Activated T-cell treated with anti-CD3 and anti-CD28 coated beads, Interleukin-2, amount 50 U/mL, for 24 hours (primary cell): ENCODE data around the gene CES2.

ENCODE experiments used
- DNase-seq: peaks from one replicate; pipeline ENCODE4 v3.0.0-alpha.2; 2020
- H3K27ac Mint-ChIP-seq: 2 replicates; pipeline ENCODE4 v1.8.0; 2020; ENCODE audit warnings: mild to moderate bottlenecking, mixed read lengths
- H3K27me3 Mint-ChIP-seq: 2 replicates; pipeline ENCODE4 v1.8.0; 2020; ENCODE audit warnings: mixed read lengths
- H3K36me3 Mint-ChIP-seq: 2 replicates; pipeline ENCODE4 v1.8.0; 2020; ENCODE audit warnings: low read depth, mixed read lengths
- H3K4me1 Mint-ChIP-seq: 2 replicates; pipeline ENCODE4 v1.8.0; 2020; ENCODE audit warnings: low read depth, mixed read lengths
- H3K4me3 Mint-ChIP-seq: 2 replicates; pipeline ENCODE4 v1.8.0; 2020; ENCODE audit warnings: mild to moderate bottlenecking, moderate library complexity, mixed read lengths
- H3K9me3 Mint-ChIP-seq: 2 replicates; pipeline ENCODE4 v1.8.0; 2020; ENCODE audit warnings: mixed read lengths

CES2 gene

DNA sequence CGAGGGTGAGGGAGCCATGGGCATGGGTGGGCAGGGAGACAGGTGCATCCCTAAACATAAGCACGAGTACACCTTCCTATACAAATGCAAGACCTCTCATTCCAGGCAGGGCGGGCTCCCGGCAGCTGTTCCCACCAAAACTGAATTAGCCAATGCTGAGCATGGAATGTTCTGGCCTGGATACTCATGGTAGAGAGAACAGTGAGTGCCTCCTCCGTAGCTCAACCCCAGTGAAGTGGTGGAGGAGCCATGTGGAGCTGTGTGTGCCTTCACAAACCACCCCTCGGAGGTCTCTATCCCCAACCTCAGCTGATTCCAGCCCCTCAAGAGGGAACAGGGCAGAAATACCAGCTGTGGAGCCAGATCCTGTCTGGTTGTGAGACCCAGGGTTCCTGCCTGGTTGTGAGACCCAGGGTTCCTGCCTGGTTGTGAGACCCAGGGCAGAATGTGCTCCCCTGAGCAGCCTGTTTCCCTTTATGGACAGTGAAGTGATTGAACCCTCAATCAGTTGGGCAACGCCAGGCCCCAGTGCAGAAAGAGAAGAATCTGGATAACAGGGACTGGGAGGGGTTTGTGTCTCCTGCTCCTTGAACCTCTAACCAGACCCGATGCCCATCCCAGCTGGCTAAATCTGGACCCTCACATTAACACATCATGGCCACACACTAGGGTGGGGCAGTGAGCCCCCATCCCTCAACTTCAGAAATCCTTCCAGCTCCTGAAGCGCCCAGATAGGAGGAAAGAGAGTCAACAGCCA is 14.2 kb upstream of the CES2 start:
- Mint-ChIP-seq H3K4me3 (no peak overlapping the region), H3K36me3 (no peaks in the 10 kb centered on the region), H3K4me1 (peaks cover 9% of the 10 kb centered on the region), H3K27me3 (peaks cover 48% of the 10 kb centered on the region), H3K9me3 (no peaks in the 10 kb centered on the region), H3K27ac (no peak overlapping the region)
- no peak for DNase-seq

DNA sequence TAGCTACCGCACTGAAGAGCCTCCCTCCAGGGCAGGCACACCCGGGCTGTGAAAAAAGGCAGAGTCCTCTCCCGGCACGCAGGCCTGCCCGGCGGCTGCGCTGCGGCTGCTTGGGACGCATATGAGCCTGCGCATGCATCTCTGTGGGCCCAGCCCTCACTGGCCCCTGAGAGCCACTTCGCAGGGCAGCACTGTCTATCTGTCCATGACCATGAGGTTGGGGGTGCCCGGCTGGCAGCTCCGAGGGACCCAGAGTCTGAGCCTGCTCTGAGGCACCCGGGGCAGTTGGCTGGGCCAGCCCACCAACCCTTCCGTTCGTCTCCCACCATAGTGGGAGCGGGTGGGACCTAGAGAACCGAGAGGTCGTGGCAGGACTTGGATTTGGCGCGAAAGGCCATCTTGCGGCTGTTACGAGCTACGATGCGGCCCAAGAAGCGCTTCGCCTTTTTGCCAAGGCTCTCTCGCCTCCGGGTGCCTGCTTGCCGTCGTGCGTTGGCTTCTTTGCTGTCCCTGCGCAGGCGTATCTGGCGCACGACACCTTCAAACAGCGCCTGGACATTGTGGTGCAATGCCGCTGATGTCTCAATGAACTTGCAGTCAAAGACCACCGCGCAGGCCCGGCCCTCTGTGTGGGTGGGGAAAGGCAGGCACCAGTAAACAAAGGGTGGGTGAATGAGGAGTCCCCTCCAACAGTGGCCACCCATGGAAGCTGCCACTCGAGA is 13.4 kb upstream of the CES2 start:
- no peak overlapping the region for H3K4me3 Mint-ChIP-seq

DNA sequence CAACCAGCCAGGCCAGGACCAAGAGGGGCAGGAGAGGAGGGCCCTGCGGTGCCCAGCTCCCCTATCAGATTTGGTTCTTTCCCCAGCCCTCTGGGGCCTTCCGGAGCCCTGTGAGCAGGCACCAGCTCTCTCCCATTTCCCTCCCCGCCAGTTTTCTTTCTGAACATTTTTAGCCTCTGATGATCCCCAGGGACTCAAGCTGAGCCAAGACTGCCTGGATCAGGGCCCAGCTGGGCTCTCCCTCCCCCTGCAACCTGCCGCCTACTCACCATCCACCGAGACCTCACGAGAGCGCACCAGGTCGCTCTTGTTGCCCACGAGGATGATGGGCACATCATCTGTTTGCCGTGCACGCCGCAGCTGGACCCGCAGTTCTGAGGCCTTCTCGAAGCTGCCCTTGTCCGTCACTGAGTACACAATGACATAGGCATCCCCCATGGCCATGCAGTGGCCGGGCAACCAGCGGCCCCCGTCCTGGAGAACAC is 12.0 kb upstream of the CES2 start:
- peaks cover 11% of the 10 kb centered on the region for H3K4me1 Mint-ChIP-seq
- no peak for DNase-seq
- peaks cover 55% of the 10 kb centered on the region for H3K27me3 Mint-ChIP-seq
- no peak overlapping the region for H3K4me3 Mint-ChIP-seq
- no peak overlapping the region for H3K27ac Mint-ChIP-seq
- H3K36me3 Mint-ChIP-seq: no peaks in the 10 kb centered on the region
- no peaks in the 10 kb centered on the region for H3K9me3 Mint-ChIP-seq

More for the DNA sequence above, 13.4 kb upstream of the CES2 start:
- Mint-ChIP-seq H3K27ac (no peak overlapping the region), H3K4me1 (peaks cover 9% of the 10 kb centered on the region), H3K27me3 (peaks cover 55% of the 10 kb centered on the region), H3K9me3 (no peaks in the 10 kb centered on the region), H3K36me3 (no peaks in the 10 kb centered on the region)
- DNase-seq: no peak

DNA sequence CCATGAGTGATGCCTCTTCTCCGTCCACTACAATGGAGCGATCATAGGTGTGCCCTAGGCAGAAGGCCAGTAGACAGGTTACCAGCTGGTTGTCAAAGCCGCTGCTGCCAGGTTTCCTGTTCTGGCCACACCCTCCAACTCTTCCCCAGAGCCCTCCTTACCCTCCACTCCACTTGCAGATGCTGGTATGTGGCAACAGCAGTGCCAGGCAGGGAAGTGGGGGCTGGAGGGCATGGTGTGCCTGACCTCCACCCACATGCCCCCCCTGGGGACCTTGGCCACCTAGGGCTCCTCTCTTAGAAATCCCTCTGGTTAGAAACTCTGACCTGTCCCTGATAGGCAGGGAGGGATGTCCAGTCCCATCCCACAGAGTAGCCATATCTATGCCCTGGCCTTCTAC is 11.4 kb upstream of the CES2 start:
- no peaks in the 10 kb centered on the region for H3K9me3 Mint-ChIP-seq
- H3K27me3 Mint-ChIP-seq: peaks cover 55% of the 10 kb centered on the region
- DNase-seq: no peak
- H3K36me3 Mint-ChIP-seq: no peaks in the 10 kb centered on the region
- no peak overlapping the region for H3K4me3 Mint-ChIP-seq
- peaks cover 16% of the 10 kb centered on the region for H3K4me1 Mint-ChIP-seq
- no peak overlapping the region for H3K27ac Mint-ChIP-seq

DNA sequence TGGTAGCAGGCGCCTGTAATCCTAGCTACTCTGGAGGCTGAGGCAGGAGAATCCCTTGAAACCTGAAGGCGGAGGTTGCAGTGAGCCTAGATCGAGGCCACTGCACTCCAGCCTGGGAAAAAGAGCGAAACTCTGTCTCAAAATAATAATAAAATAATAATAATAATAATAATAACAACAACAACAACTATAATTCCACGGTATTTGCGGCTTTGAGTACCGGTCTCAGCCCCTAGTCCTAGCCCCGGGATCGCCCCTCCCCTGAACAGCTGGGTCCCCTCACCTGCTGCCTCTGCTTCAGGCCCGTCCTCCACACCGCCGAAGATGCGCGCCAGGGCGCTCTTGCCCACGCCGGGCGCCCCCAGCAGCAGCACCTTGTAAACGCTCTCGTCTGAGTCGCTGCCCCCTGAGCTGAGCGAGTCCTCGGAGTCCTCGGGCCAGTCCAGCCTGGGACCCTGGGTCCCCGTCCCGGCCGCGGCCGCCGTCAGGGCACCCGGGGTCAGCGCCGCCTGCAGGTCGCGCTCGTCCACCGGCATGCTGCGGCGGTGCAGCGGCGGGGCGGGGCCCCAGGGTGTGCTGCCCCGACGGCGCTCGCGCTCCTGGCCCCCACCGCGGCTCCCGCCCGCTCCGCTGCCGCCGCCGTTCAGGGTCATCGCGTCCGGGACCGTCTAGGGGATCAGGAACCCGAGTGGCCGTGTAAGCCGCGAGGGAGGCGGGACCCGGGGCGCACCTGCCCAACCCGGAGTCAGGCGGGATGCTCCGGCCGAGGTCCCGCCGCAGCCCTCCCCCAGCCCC is 10.6 kb upstream of the CES2 start:
- Mint-ChIP-seq H3K27ac (no peak overlapping the region), H3K9me3 (no peaks in the 10 kb centered on the region)

DNA sequence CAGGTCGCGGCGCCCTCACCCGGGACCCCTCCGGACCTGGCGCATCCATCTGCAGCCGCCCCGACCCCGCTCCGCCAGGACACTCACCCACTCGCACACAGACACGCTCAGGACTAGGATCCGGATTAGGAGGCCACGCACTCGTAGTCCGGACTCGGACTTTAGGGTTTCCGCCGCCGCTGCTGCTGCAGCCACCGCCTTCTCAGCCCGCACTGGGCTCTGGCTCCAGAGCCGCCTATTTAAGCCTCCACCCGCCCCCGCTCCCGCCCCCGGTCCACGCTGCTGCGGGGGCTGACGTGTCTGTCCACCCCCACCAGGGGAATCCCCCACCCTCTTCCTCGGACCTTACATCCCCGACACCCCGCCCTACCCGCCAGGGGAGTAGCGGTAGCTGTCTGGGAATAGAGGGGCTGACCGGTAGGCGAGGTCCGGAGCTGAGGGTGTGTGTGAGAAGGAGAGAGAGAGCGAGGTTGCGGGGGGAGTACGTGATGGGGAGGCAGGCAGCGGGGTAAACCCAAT is 9.9 kb upstream of the CES2 start, which contains the start of gene RRAD:
TSS of gene RRAD (minus strand) at position 214 of the 519 bp plus-strand sequence. CDS start 356 bp downstream, outside the sequence.
- H3K27ac Mint-ChIP-seq: no peak within 1 kb of the TSS
- H3K36me3 Mint-ChIP-seq: peaks cover 8% of the 10 kb centered on the region
- DNase-seq: no peak

More for the DNA sequence above, 10.6 kb upstream of the CES2 start:
- peak; percentile 70 for DNase-seq
- peaks cover 17% of the 10 kb centered on the region for H3K4me1 Mint-ChIP-seq
- H3K27me3 Mint-ChIP-seq: peaks cover 50% of the 10 kb centered on the region
- peaks cover 3% of the 10 kb centered on the region for H3K36me3 Mint-ChIP-seq
- H3K4me3 Mint-ChIP-seq: peak overlapping the region; percentile 51

DNA sequence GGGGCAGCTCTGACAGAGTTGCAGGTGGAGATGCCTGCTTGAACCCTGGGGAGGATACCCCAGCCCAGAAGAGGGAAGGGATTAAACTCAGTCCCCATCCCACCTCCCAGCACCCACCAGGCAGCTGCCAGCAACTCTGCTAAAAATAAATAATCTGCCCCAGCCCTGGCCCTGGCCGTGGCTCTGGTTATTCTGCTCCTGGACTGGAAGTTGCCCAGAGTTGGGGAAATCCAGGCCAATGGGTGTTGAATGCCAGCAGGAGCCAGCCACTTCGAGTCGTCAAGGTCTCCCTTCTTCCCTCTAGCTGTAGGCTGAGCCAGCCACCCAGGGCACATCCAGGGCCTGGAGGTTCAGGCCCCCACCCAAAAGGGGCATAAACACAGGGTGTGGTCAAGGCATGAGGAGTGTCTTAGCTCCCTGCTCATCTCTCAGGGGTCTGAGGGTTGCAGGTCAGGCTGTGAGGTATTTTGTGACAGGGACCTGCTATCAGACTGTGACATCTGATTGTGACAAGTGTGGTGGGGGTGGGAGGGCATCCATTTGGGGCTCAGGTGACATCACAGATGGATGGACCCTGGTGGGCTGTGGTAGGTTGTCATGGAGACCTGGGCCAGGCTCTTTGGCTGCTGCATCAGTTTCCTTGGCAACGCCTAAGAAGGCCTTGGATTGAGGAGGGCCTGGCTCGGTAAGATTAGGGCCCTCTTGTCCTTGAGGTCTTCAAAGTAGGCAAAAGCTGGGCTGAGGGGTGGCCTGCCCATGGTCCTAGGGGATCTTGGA is 9.0 kb upstream of the CES2 start:
- Mint-ChIP-seq H3K36me3 (peaks cover 13% of the 10 kb centered on the region), H3K27me3 (peaks cover 42% of the 10 kb centered on the region), H3K9me3 (no peaks in the 10 kb centered on the region), H3K4me3 (peak overlapping the region; percentile 51), H3K4me1 (peaks cover 17% of the 10 kb centered on the region), H3K27ac (no peak overlapping the region)
- no peak for DNase-seq

More for the DNA sequence above, 9.9 kb upstream of the CES2 start, which contains the start of gene RRAD:
- Mint-ChIP-seq H3K27me3 (peaks cover 50% of the 10 kb centered on the region), H3K4me1 (peaks cover 17% of the 10 kb centered on the region), H3K4me3 (peak within 1 kb of the TSS; percentile 51), H3K9me3 (no peaks in the 10 kb centered on the region)

DNA sequence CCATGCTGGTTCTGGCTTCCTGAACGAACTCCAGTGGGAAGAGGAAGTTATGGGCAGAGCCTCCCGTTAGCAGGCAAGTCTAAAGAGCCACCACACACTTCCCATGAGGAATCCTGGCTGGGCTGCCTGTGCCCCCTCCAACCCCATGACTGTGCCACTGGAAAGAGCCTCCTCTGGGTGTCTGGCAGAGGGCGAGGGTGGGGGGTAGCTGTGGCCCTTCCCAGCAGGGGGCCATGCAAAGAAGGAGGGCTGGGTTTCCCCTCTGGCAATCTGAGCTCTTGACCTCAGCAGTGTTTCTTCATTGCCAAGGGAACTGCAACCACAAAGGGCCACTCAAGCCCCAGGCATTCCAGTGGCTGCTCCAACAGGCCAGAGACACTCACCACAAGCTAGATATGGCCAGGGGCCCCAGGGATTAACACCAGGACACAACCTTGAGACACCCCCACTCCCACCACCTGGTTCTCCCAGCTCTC is 8.3 kb upstream of the CES2 start:
- H3K27ac Mint-ChIP-seq: no peak overlapping the region
- no peak overlapping the region for H3K4me3 Mint-ChIP-seq
- H3K4me1 Mint-ChIP-seq: peaks cover 21% of the 10 kb centered on the region
- DNase-seq: no peak
- peaks cover 40% of the 10 kb centered on the region for H3K27me3 Mint-ChIP-seq
- H3K36me3 Mint-ChIP-seq: peaks cover 20% of the 10 kb centered on the region
- no peaks in the 10 kb centered on the region for H3K9me3 Mint-ChIP-seq

DNA sequence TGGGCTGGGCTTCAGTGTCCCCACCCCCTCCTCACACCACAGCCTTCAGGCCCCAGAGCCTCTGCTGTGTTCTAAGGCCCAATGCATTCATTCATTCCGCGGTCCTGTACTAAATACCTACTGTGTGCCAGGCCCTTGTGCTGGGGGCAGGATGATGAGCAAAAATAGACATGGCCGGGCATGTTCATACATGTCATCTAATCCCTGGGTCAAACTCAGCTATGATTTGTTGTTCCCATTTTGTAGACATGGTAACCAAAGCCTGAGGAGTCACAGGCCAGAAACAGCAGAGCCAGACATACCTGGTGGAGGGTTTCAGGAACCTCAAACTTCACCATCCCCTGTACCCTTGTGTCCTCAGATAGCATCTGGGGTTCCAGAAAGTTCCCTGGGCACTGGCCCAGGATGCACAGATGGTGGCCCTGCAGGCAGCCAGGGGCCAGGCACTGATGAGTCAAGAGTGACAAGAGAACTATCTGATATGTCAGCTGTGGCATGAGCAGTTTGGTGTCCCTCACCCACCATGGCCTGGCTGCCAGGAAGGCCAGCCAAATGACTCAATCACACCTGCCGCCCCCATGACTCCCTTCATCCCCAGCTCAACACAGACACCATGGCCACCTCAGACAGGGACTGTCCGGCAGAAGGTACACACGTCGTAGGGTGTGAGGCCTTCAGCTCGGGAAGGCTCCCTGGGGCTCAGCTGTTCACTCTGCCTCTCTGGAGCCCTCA is 7.2 kb upstream of the CES2 start:
- H3K4me3 Mint-ChIP-seq: no peak overlapping the region
- peak overlapping the region; percentile 37 for H3K27ac Mint-ChIP-seq
- H3K36me3 Mint-ChIP-seq: peaks cover 31% of the 10 kb centered on the region
- peaks cover 31% of the 10 kb centered on the region for H3K4me1 Mint-ChIP-seq
- no peaks in the 10 kb centered on the region for H3K9me3 Mint-ChIP-seq
- DNase-seq: no peak
- peaks cover 32% of the 10 kb centered on the region for H3K27me3 Mint-ChIP-seq

DNA sequence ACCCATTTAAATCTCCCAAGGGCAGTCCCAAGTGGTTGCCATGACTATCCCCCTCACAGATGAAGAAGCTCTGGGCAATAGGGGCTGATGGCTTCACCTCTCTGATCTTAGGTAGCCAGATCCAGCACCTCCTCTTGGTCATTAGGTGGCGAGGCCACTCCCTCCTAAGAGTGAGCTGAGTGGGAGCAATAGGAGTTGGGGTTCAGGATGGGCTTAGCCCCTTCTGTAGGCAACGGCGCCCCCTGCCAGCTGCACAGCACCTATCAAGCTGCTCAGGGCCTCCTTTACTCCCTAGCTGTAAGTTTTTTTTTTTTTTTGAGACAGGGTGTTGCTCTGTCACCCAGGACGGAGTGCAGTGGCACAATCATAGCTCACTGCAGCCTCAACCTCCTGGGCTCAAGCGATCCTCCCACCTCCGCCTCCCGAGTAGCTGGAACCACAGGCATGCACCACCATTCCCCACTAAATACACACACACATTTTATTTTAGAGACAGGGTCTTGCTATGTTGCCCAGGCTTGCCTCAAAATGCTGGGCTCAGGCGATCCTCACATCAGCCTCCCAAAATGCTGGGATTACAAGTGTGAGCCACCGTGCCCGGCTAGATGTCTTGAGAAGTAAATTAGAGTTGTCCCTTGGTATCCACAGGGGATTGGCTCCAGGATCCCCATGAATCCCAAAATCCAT is 6.5 kb upstream of the CES2 start:
- H3K36me3 Mint-ChIP-seq: peaks cover 38% of the 10 kb centered on the region
- H3K9me3 Mint-ChIP-seq: no peaks in the 10 kb centered on the region
- H3K4me3 Mint-ChIP-seq: no peak overlapping the region
- H3K4me1 Mint-ChIP-seq: peaks cover 39% of the 10 kb centered on the region
- peak; percentile 46 for DNase-seq
- H3K27ac Mint-ChIP-seq: no peak overlapping the region
- H3K27me3 Mint-ChIP-seq: peaks cover 25% of the 10 kb centered on the region

DNA sequence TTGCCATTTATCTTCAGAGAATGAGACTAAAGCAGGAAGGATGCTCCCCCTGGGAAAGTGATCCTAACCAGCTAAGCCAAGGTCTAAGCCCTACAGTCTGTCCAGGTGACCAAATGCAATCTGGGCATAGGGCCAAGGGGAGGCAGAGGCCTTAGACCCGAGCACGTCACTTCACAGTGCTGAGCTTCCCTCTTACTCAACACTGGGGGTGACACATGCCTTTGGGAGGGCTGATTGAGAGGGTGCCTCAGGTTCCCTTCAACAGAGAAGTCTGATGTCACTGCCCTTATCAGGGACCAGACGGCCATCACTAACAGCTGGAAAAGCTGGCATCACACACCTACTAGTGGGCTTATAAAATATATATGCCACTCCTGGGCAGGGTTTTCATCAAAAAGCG is 5.1 kb upstream of the CES2 start:
- no peak for DNase-seq
- Mint-ChIP-seq H3K4me1 (peaks cover 40% of the 10 kb centered on the region), H3K36me3 (peaks cover 51% of the 10 kb centered on the region), H3K27me3 (peaks cover 15% of the 10 kb centered on the region), H3K9me3 (no peaks in the 10 kb centered on the region), H3K27ac (no peak overlapping the region), H3K4me3 (no peak overlapping the region)

DNA sequence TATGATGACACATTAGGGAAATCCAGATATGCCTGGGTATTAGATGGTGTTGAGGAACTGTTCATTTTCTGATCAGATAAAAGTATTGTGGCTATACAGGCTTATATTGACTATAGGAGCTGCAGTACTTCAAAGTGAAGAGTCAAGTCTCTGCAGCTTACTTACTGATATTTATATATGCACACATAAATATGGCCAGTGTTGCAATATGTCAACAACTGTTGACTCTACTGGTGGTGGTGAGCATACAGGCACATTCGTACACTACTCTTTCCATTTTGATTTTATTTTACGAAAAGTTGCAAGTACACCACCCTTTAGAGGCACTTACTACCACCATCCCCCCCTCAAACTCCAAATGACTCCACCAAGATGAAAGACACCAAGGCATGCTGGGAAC is 3.7 kb upstream of the CES2 start:
- Mint-ChIP-seq H3K27me3 (peaks cover under 1% of the 10 kb centered on the region), H3K36me3 (peaks cover 62% of the 10 kb centered on the region), H3K9me3 (no peaks in the 10 kb centered on the region), H3K27ac (peak overlapping the region; percentile 99), H3K4me3 (no peak overlapping the region), H3K4me1 (peaks cover 48% of the 10 kb centered on the region)
- no peak for DNase-seq
